MM.1S (cell line): Measurements from ENCODE around the gene PACRG.

Source experiments
- CTCF ChIP-seq: fragments of 300-600 bp; sonication (generic); IDR thresholded peaks from 2 replicates; pipeline ENCODE4 v1.5.1; 2016; ENCODE audit warnings: antibody characterized with exemption, low read length, mixed read lengths
- EZH2 ChIP-seq: fragments of 300-600 bp; sonication (generic); optimal IDR thresholded peaks from 2 replicates; pipeline ENCODE3; 2017; ENCODE audit warnings: low read depth, mild to moderate bottlenecking, antibody characterized with exemption, low read length, mixed read lengths
- EZH2phosphoT487 ChIP-seq: fragments of 300-600 bp; sonication (generic); IDR thresholded peaks from 2 replicates; pipeline ENCODE4 v1.6.1; 2018; ENCODE audit warnings: antibody characterized with exemption, low read length

GRCh38 chr6:163290545-163291274, 562.9 kb downstream of the PACRG start:
- no peak for TF ChIP-seq EZH2phosphoT487
- no peak for TF ChIP-seq CTCF
- TF ChIP-seq EZH2: no peak
